Liver (tissue), 3 donors: ENCODE results near the gene GATD1.
A peak's percentile ranks its signal among the peaks of the same experiment; 100 is the strongest.

Experiments used
- GABPA ChIP-seq, 2 donors: IDR thresholded peaks in 1 of 2; conservative IDR thresholded peaks in 1 of 2; 2 replicates each; pipeline ENCODE4 v1.6.1; 2016; ENCODE audit warnings: antibody characterized with exemption in 2 of 2, mild to moderate bottlenecking in 1 of 2, moderate library complexity in 1 of 2
- MAX ChIP-seq: IDR thresholded peaks from 2 replicates; pipeline ENCODE4 v1.6.1; 2016; ENCODE audit warnings: antibody characterized with exemption
- SP1 ChIP-seq: IDR thresholded peaks from 2 replicates; pipeline ENCODE4 v1.6.1; 2018; ENCODE audit warnings: antibody characterized with exemption, mild to moderate bottlenecking
- TAF1 ChIP-seq: conservative IDR thresholded peaks from 2 replicates; pipeline ENCODE4 v1.6.1; 2016; ENCODE audit warnings: antibody characterized with exemption, mild to moderate bottlenecking
- TF ChIP-seq, protein P1 (sequence below): fragments of 150-350 bp; IDR thresholded peaks from 2 replicates; pipeline ENCODE4 v1.5.1; 2017; ENCODE audit warnings: improper control_type of control experiment, low read depth, low read length; ENCODE audit not compliant: missing input control
- donor health status: healthy.
- donor health status: healthy.

DNA sequence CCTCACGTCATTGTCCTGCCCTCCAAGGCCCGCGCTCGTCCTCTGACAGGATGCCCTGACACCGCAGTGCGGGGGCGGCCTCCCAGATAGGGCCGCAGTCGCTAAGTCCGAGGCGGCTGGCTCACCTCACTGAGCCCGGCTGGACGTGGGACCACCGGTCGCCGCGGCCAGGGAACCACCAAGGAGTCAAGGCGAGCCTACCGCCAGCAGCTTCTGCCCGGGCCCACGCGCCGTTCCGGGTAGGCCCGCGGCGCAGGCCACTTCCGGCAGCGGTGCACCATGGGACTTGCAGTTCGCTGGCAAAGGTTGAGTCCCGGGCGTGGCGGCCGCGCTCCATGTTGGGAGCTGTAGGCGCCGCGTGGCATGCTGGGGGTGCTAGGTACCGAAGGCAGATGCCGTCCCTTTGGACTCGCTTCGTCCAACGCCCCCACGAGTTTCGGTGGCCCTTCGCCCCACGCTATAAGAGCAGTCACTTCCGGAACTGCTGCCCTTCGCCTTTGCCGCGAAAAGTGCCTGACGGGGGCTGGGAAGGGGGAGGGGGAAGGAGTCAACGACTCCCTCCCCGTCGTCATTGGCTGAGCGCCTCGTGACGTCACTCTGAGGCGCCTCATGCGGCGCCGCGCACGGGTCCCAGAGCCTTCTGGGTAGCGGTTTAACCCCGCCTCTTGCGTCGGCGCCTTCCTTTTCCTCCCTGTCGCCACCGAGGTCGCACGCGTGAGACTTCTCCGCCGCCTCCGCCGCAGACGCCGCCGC lies 32.2 kb upstream of the GATD1 start, which contains the start of gene RPLP2:
- TF ChIP-seq, protein P1, sequence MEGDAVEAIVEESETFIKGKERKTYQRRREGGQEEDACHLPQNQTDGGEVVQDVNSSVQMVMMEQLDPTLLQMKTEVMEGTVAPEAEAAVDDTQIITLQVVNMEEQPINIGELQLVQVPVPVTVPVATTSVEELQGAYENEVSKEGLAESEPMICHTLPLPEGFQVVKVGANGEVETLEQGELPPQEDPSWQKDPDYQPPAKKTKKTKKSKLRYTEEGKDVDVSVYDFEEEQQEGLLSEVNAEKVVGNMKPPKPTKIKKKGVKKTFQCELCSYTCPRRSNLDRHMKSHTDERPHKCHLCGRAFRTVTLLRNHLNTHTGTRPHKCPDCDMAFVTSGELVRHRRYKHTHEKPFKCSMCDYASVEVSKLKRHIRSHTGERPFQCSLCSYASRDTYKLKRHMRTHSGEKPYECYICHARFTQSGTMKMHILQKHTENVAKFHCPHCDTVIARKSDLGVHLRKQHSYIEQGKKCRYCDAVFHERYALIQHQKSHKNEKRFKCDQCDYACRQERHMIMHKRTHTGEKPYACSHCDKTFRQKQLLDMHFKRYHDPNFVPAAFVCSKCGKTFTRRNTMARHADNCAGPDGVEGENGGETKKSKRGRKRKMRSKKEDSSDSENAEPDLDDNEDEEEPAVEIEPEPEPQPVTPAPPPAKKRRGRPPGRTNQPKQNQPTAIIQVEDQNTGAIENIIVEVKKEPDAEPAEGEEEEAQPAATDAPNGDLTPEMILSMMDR, result no peak
- TF ChIP-seq TAF1 (peak; percentile 92), GABPA (IDR thresholded peaks at IDR 0.05 in 1 of 2, conservative IDR thresholded peaks at IDR 0.05 in 1 of 2) (peak; percentile 66 to 91), MAX (no peak), SP1 (peak; percentile 82)
